Adrenal gland (tissue), 12 donors: ENCODE data around the gene QKI. TPM values are rescaled to one million over a fixed set of nuclear protein-coding genes. Genes with fewer than 3 reads are reported as not detected.

Experiments used
- DNase-seq, 7 donors: peaks; one replicate each; pipeline ENCODE4 v3.0.0-alpha.2; 2019 to 2020
- H3K27ac ChIP-seq, 5 donors: fragments of 200-600 bp; sonication (generic) in 4 of 5; 1 replicate in 3 of 5; 2 replicates in 2 of 5; pipeline versions ENCODE4 v1.5.1 to v1.8.0; 2016 to 2020; ENCODE audit warnings: mild to moderate bottlenecking in 1 of 5
- H3K27me3 ChIP-seq: fragments of 200-600 bp; 2 replicates; pipeline ENCODE4 v1.8.0; 2021
- H3K36me3 ChIP-seq, 2 donors: fragments of 200-600 bp; replicated peaks in 1 of 2; 1 replicate in 1 of 2; 2 replicates in 1 of 2; pipeline versions ENCODE4 v1.5.1 to v1.8.0; 2018 to 2022
- H3K4me1 ChIP-seq, 2 donors: fragments of 200-600 bp; replicated peaks in 1 of 2; 1 replicate in 1 of 2; 2 replicates in 1 of 2; pipeline versions ENCODE4 v1.5.1 to v1.8.0; 2018 to 2021
- H3K4me3 ChIP-seq, 4 donors: fragments of 200-600 bp; sonication (generic) in 3 of 4; one replicate each; pipeline ENCODE4 v1.5.1; 2016 to 2018
- H3K9me3 ChIP-seq, 3 donors: fragments of 200-600 bp; sonication (generic) in 1 of 3; replicated peaks in 1 of 3; 1 replicate in 2 of 3; 2 replicates in 1 of 3; pipeline versions ENCODE4 v1.5.1 to v1.8.0; 2016 to 2021
- CTCF ChIP-seq, 6 experiments: fragments of 450-650 bp in 4 of 6; fragments of 200-600 bp in 2 of 6; sonication (generic) in 1 of 6; IDR thresholded peaks; 1 replicate in 5 of 6; 2 replicates in 1 of 6; pipeline versions ENCODE4 v1.5.1 to v1.8.0; 2016 to 2021; ENCODE audit warnings: antibody characterized with exemption in 6 of 6, mild to moderate bottlenecking in 2 of 6, moderate library complexity in 1 of 6
- POLR2A ChIP-seq, 2 donors: fragments of 450-650 bp; IDR thresholded peaks; one replicate each; pipeline ENCODE4 v1.6.1; 2017; ENCODE audit warnings: antibody characterized with exemption in 2 of 2, mild to moderate bottlenecking in 2 of 2, moderate library complexity in 1 of 2
- WGBS, 4 donors: extraction: QIAGEN DNeasy Blood & Tissue Kit in 2 of 4; methylation state at CpG; one replicate each; pipeline versions ENCODE4 v1.1.5 to v1.1.7; 2013 to 2017; 5-methylcytosine and 5-hydroxymethylcytosine counted together
- intact Hi-C, 2 donors: fragments of 100-400 bp; cut with DNase I; formaldehyde crosslinking; loops; one replicate each; pipeline versions ENCODE4 v1.14.1 to v1.15.0; 2022 to 2023
- polyA plus RNA-seq, 3 donors: library from polyadenylated mRNA; stranded (reverse); fragments of 200-250 nt in 2 of 3; fragments of 350-450 nt in 1 of 3; fragmentation: Illumina TruSeq in 1 of 3; extraction: RNeasy Lipid Tissue Mini Kit (QIAGEN cat#74804) in 1 of 3; gene quantifications; one replicate each; pipeline ENCODE4 v1.2.3, GENCODE V29; 2013 to 2014
- total RNA-seq, 9 donors: library from RNA; depleted of rRNA in 4 of 9; stranded (reverse); fragments of >200 nt in 4 of 9; fragments of 120-200 nt in 1 of 9; fragmentation: NEBNext Ultra II Directional in 1 of 9; extraction: Animal tissue kit (Norgen Biotek cat#: 25700) in 1 of 9; gene quantifications; one replicate each; pipeline versions ENCODE4 v1.1.0 to v1.2.4, GENCODE V29; 2013 to 2023
- donor health status: healthy with polysubstance abuse.
- donor health status: Bipolar disorder and iron deficiency.
- donor health status: DM: yes; HTN: yes; CAD: no.
- donor health status: DM: no; HTN: no; CAD: no.
- donor health status: DM: no; HTN: no; CAD: no.
- donor health status: DM: yes; HTN: yes; CAD: no.

The QKI gene
- total and polyA plus RNA-seq, 12 donors, result 10.3 to 207 (median 130) TPM

GRCh38 chr6:163531122-163531521 is 116.6 kb downstream of the QKI start:
- WGBS, 4 donors, result 59 to 92% (median 69%) methylated on average over 2 of the region's 2 CpGs
- H3K27ac ChIP-seq, result no peak overlapping the region
- no peak overlapping the region for H3K4me3 ChIP-seq
- TF ChIP-seq CTCF (IDR thresholded peaks at IDR 0.05) (no peak), POLR2A (IDR thresholded peaks at IDR 0.05) (no peak)
- no peaks in the 10 kb centered on the region for H3K27me3 ChIP-seq
- no peaks in the 10 kb centered on the region for H3K9me3 ChIP-seq
- DNase-seq, result no peak
- no peaks in the 10 kb centered on the region for H3K36me3 ChIP-seq
- peaks cover 28 to 84% of the 10 kb centered on the region in 2 donors for H3K4me1 ChIP-seq
- intact Hi-C loops, result no loop called here

- no peak for DNase-seq
- Histone ChIP-seq H3K4me3 (no peak overlapping the region), H3K27ac (no peak overlapping the region), H3K36me3 (no peaks in the 10 kb centered on the region), H3K27me3 (no peaks in the 10 kb centered on the region), H3K4me1 (peaks cover 28 to 70% of the 10 kb centered on the region in 2 donors), H3K9me3 (no peaks in the 10 kb centered on the region)
- WGBS, 4 donors, result 68 to 73% (median 69%) methylated on average over 5 of the region's 5 CpGs
- TF ChIP-seq CTCF (IDR thresholded peaks at IDR 0.05) (no peak), POLR2A (IDR thresholded peaks at IDR 0.05) (no peak)
- intact Hi-C loops, result no loop called here
Measured at GRCh38 chr6:163532526-163533078, 118.1 kb downstream of the QKI start.

GRCh38 chr6:163533443-163533842 is 118.9 kb downstream of the QKI start:
- Histone ChIP-seq H3K27ac (no peak overlapping the region), H3K36me3 (no peaks in the 10 kb centered on the region), H3K9me3 (no peaks in the 10 kb centered on the region), H3K27me3 (no peaks in the 10 kb centered on the region), H3K4me1 (peaks cover 28 to 61% of the 10 kb centered on the region in 2 donors), H3K4me3 (no peak overlapping the region)
- WGBS, 4 donors, result 51 to 63% (median 60%) methylated on average over 2 of the region's 2 CpGs
- no peak for TF ChIP-seq POLR2A (IDR thresholded peaks at IDR 0.05)
- TF ChIP-seq CTCF (IDR thresholded peaks at IDR 0.05), result no peak
- DNase-seq, result peak in 1 of 7 donors; percentile 16
- intact Hi-C loops, result no loop called here

GRCh38 chr6:163536770-163537169 is 122.3 kb downstream of the QKI start:
- Histone ChIP-seq H3K36me3 (no peaks in the 10 kb centered on the region), H3K27ac (no peak overlapping the region), H3K9me3 (no peaks in the 10 kb centered on the region), H3K4me1 (peaks cover 15 to 55% of the 10 kb centered on the region in 2 donors), H3K27me3 (no peaks in the 10 kb centered on the region), H3K4me3 (no peak overlapping the region)
- intact Hi-C loops, result no loop called here
- WGBS, 4 donors, result 92 to 100% (median 95%) methylated on average over 3 of the region's 3 CpGs
- peak in 1 of 7 donors; percentile 43 for DNase-seq
- TF ChIP-seq CTCF (IDR thresholded peaks at IDR 0.05) (no peak), POLR2A (IDR thresholded peaks at IDR 0.05) (no peak)
